SK-N-SH (cell line): ENCODE data around the gene ARAP1. TPM values are rescaled to one million over a fixed set of nuclear protein-coding genes. Genes with fewer than 3 reads are reported as not detected.

Experiments
- CTCF ChIA-PET: fragments of 300-600, 350-600 bp; formaldehyde crosslinking; extraction: SDS; loops from one replicate; lab custom pipeline; 2021; lab: Yijun Ruan, JAX
- POLR2A ChIA-PET: fragments of 350-600 bp; sonication (Branson Sonifier 250); formaldehyde crosslinking; extraction: SDS; loops from one replicate; lab custom pipeline; 2020; ENCODE audit warnings: antibody characterized with exemption, inconsistent platforms; lab: Yijun Ruan, JAX
- DNase-seq: peaks from one replicate; pipeline ENCODE4 v3.0.0; 2012
- H2AFZ ChIP-seq: fragments of 200-600 bp; sonication (generic); 2 replicates; pipeline ENCODE4 v1.8.1; 2016; ENCODE audit warnings: antibody characterized with exemption, mild to moderate bottlenecking, low read depth
- H3F3A ChIP-seq: fragments of 200-600 bp; sonication (generic); replicated peaks from 2 replicates; pipeline ENCODE3; 2016; ENCODE audit warnings: antibody characterized with exemption, mild to moderate bottlenecking; ENCODE audit not compliant: insufficient read depth
- H3K27ac ChIP-seq, 2 experiments: fragments of 200-500 bp in 1 of 2; fragments of 200-600 bp in 1 of 2; sonication (Bioruptor generic) in 1 of 2; sonication (generic), shearing (Covaris generic) in 1 of 2; 2 replicates each; pipeline versions ENCODE4 v1.5.1 to v1.6.1; 2014 to 2016; ENCODE audit warnings: low read depth in 2 of 2, inconsistent platforms in 1 of 2, low read length in 1 of 2, mild to moderate bottlenecking in 1 of 2, mixed read lengths in 1 of 2
- H3K27me3 ChIP-seq: fragments of 200-600 bp; sonication (generic), shearing (Covaris generic); 2 replicates; pipeline ENCODE4 v1.6.1; 2016; ENCODE audit warnings: mixed run types; ENCODE audit not compliant: insufficient read depth
- H3K36me3 ChIP-seq, 2 experiments: fragments of 200-500 bp in 1 of 2; fragments of 200-600 bp in 1 of 2; sonication (Bioruptor generic) in 1 of 2; sonication (generic) in 1 of 2; replicated peaks in 1 of 2; 2 replicates each; pipeline versions ENCODE3 to v1.5.1; 2014 to 2016; ENCODE audit warnings: low read length in 1 of 2, mild to moderate bottlenecking in 1 of 2; ENCODE audit not compliant: insufficient read depth in 2 of 2, control insufficient read depth in 1 of 2
- H3K4me1 ChIP-seq, 2 experiments: fragments of 200-500 bp in 1 of 2; fragments of 200-600 bp in 1 of 2; sonication (Bioruptor generic) in 1 of 2; sonication (generic), shearing (Covaris generic) in 1 of 2; 2 replicates each; pipeline versions ENCODE4 v1.5.1 to v1.6.1; 2014 to 2016; ENCODE audit warnings: low read depth in 1 of 2, low read length in 1 of 2, mixed run types in 1 of 2; ENCODE audit not compliant: insufficient read depth in 2 of 2, control insufficient read depth in 1 of 2
- H3K4me2 ChIP-seq: fragments of 200-600 bp; sonication (generic), shearing (Covaris generic); 2 replicates; pipeline ENCODE4 v1.6.1; 2017; ENCODE audit warnings: mixed run types
- H3K4me3 ChIP-seq, 2 experiments: fragments of 200-500 bp in 1 of 2; fragments of 200-600 bp in 1 of 2; sonication (Bioruptor generic) in 1 of 2; sonication (generic), shearing (Covaris generic) in 1 of 2; 2 replicates each; pipeline versions ENCODE4 v1.5.1 to v1.8.1; 2014 to 2016; ENCODE audit warnings: low read depth in 2 of 2, inconsistent platforms in 1 of 2, low read length in 1 of 2, mild to moderate bottlenecking in 1 of 2, mixed read lengths in 1 of 2, moderate library complexity in 1 of 2
- H3K79me2 ChIP-seq: fragments of 200-600 bp; sonication (generic); 2 replicates; pipeline ENCODE4 v1.8.1; 2017; ENCODE audit warnings: mild to moderate bottlenecking; ENCODE audit not compliant: insufficient read depth
- H3K9ac ChIP-seq: fragments of 200-600 bp; sonication (generic); 2 replicates; pipeline ENCODE4 v1.6.1; 2017; ENCODE audit warnings: mixed run types
- H3K9me2 ChIP-seq: fragments of 200-600 bp; sonication (generic); 2 replicates; pipeline ENCODE4 v1.6.1; 2017; ENCODE audit warnings: mixed run types
- H3K9me3 ChIP-seq: fragments of 200-600 bp; sonication (generic); 2 replicates; pipeline ENCODE4 v1.6.1; 2017; ENCODE audit warnings: mixed run types, mild to moderate bottlenecking, moderate library complexity
- H4K20me1 ChIP-seq: fragments of 200-600 bp; sonication (generic); 2 replicates; pipeline ENCODE4 v1.6.1; 2017; ENCODE audit warnings: mild to moderate bottlenecking, mixed run types; ENCODE audit not compliant: insufficient read depth
- CHD2 ChIP-seq: fragments of 150-350 bp; IDR thresholded peaks from 2 replicates; pipeline ENCODE4 v1.6.1; 2018; ENCODE audit warnings: low read length; ENCODE audit not compliant: partially characterized antibody
- ELF1 ChIP-seq: IDR thresholded peaks from 2 replicates; pipeline ENCODE4 v1.4.0; 2012
- FOXJ3 ChIP-seq: sonication (generic); formaldehyde crosslinking; IDR thresholded peaks from 2 replicates; pipeline ENCODE4 v1.5.1; 2020; ENCODE audit warnings: mild to moderate bottlenecking, missing genetic modification reagents
- GATA2 ChIP-seq: sonication (generic); formaldehyde crosslinking; IDR thresholded peaks from 2 replicates; pipeline ENCODE4 v1.5.0; 2020; ENCODE audit warnings: mild to moderate bottlenecking, missing genetic modification reagents
- JUND ChIP-seq: IDR thresholded peaks from 2 replicates; pipeline ENCODE4 v1.4.0; 2012
- MEF2A ChIP-seq: IDR thresholded peaks from 2 replicates; pipeline ENCODE4 v1.4.0; 2012; ENCODE audit warnings: low read depth, borderline replicate concordance
- NRF1 ChIP-seq: IDR thresholded peaks from 2 replicates; pipeline ENCODE4 v1.6.1; 2012; ENCODE audit warnings: low read depth, mild to moderate bottlenecking, low read length
- PBX3 ChIP-seq: IDR thresholded peaks from 2 replicates; pipeline ENCODE4; 2012
- POLR2AphosphoS5 ChIP-seq: IDR thresholded peaks from 2 replicates; pipeline ENCODE4 v1.6.1; 2012; ENCODE audit warnings: low read depth, low read length
- RCOR1 ChIP-seq: fragments of 150-350 bp; IDR thresholded peaks from 2 replicates; pipeline ENCODE4 v1.6.1; 2017; ENCODE audit warnings: antibody characterized with exemption, low read length
- RFX5 ChIP-seq: IDR thresholded peaks from 2 replicates; pipeline ENCODE4 v1.6.1; 2012; ENCODE audit warnings: mild to moderate bottlenecking, improper control_type of control experiment, low read length
- SMC3 ChIP-seq: IDR thresholded peaks from 2 replicates; pipeline ENCODE4 v1.6.1; 2012; ENCODE audit warnings: low read depth, low read length, improper control_type of control experiment
- TCF12 ChIP-seq: IDR thresholded peaks from 2 replicates; pipeline ENCODE4 v1.4.0; 2012
- ZBTB33 ChIP-seq: IDR thresholded peaks from 2 replicates; pipeline ENCODE4 v1.4.0; 2012; ENCODE audit warnings: low read depth, borderline replicate concordance
- WGBS: methylation state at CpG from one replicate; pipeline ENCODE4 v1.1.6; 2017; ENCODE audit warnings: low lambda C conversion rate; 5-methylcytosine and 5-hydroxymethylcytosine counted together
- polyA plus RNA-seq, 3 experiments: library from polyadenylated mRNA; depleted of rRNA; stranded (reverse); fragments of >200 nt; gene quantifications; 2 replicates each; pipeline ENCODE4 v1.2.3, GENCODE V29; 2012
- TF ChIP-seq, protein P1 (sequence below): fragments of 150-350 bp; IDR thresholded peaks from 2 replicates; pipeline ENCODE4 v1.6.1; 2016; ENCODE audit warnings: mild to moderate bottlenecking, low read depth, low read length
- TF ChIP-seq, protein P2 (sequence below): fragments of 150-350 bp; IDR thresholded peaks from 2 replicates; pipeline ENCODE4 v1.6.1; 2017; ENCODE audit warnings: antibody characterized with exemption, low read length, low read depth, borderline replicate concordance

Gene ARAP1
- polyA plus RNA-seq, 1 of the 3 experiments (the other 2 are of a cell fraction), result 56.6 TPM

DNA sequence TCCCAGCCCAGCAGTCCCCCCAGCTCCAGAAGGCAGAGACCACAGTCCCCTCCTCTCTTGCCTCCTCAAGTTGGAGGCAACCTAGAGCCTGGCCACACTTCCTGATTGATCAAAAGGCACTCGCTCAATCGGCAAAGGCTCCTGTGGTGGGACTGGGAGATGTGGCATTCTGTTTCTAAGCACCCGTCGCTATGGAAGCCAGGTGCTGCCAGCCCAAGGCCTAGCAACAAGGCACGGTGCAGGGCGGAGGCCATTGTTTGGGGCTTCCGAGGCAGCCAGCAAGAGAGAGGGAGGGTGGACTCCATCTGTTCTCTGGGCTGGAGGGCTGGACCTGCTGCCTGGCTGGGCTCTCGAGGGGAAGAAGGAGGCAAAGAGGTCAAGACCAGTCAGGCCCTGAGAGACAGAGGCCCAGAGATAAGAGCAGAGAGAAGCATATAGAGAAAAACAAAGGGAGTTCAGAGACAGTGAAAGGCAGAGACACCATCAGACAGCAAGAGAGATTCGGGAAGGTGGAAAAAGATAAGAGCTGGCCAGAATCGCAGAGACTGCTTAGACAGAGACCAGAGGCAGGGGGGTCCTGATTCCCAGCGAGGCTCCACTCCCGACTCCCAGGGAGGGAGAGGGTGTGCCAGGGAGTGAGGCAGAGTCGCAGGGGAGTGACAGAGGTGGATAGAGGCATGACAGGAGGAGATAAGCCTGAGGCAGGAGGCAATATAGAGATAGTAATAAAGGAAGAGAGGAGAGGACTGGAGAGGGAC lies 99.2 kb downstream of the ARAP1 start:
- Histone ChIP-seq H3K4me1 (peaks cover 0 to 43% of the 10 kb centered on the region in 2 experiments; a peak in 1 of 4 replicates), H3K27me3 (no peaks in the 10 kb centered on the region; the same call in 1 of the 2 replicates), H3K9ac (no peak overlapping the region), H3K4me3 (no peak overlapping the region), H3F3A (no peaks in the 10 kb centered on the region), H3K9me3 (no peaks in the 10 kb centered on the region), H3K4me2 (no peak overlapping the region), H3K9me2 (no peaks in the 10 kb centered on the region), H2AFZ (no peak overlapping the region), H3K27ac (no peak overlapping the region), H3K36me3 (no peaks in the 10 kb centered on the region), H4K20me1 (no peaks in the 10 kb centered on the region), H3K79me2 (no peaks in the 10 kb centered on the region)
- peak; percentile 63 for DNase-seq
- peak; percentile 50 for TF ChIP-seq GATA2 (CRISPR knock-in tag)
- no peak for TF ChIP-seq RFX5
- CTCF ChIA-PET, result interaction anchor here (1.3 to 18.2 kb wide), 9 partner anchors 9 to 182 kb away, joined by 3 to 276 read pairs (median 8); no protein-coding TSS in a partner anchor
- POLR2A ChIA-PET, result no interaction called here
- WGBS, result 60% methylated on average over 11 of the region's 13 CpGs

GRCh38 chr11:72652133-72652532 lies 100.1 kb downstream of the ARAP1 start:
- Histone ChIP-seq H3K9me2 (no peaks in the 10 kb centered on the region), H3K27me3 (no peaks in the 10 kb centered on the region), H3K9ac (no peak overlapping the region), H2AFZ (no peak overlapping the region), H3K79me2 (no peaks in the 10 kb centered on the region), H4K20me1 (no peaks in the 10 kb centered on the region), H3K36me3 (no peaks in the 10 kb centered on the region), H3K4me2 (no peak overlapping the region), H3K4me3 (no peak overlapping the region), H3K4me1 (peaks cover 0 to 35% of the 10 kb centered on the region in 2 experiments; a peak in 1 of 4 replicates), H3K27ac (no peak overlapping the region), H3F3A (no peaks in the 10 kb centered on the region), H3K9me3 (no peaks in the 10 kb centered on the region)
- POLR2A ChIA-PET, result no interaction called here
- CTCF ChIA-PET, result interaction anchor here (0.8 to 18.2 kb wide), 10 partner anchors 9 to 181 kb away, joined by 3 to 276 read pairs (median 4); no protein-coding TSS in a partner anchor
- TF ChIP-seq, protein P1, sequence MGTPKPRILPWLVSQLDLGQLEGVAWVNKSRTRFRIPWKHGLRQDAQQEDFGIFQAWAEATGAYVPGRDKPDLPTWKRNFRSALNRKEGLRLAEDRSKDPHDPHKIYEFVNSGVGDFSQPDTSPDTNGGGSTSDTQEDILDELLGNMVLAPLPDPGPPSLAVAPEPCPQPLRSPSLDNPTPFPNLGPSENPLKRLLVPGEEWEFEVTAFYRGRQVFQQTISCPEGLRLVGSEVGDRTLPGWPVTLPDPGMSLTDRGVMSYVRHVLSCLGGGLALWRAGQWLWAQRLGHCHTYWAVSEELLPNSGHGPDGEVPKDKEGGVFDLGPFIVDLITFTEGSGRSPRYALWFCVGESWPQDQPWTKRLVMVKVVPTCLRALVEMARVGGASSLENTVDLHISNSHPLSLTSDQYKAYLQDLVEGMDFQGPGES, result no peak
- TF ChIP-seq SMC3 (no peak), ELF1 (no peak), NRF1 (no peak), POLR2AphosphoS5 (no peak), FOXJ3 (no peak), RCOR1 (no peak), JUND (no peak), MEF2A (no peak), RFX5 (no peak), PBX3 (no peak), ZBTB33 (no peak), TCF12 (no peak), CHD2 (no peak)
- TF ChIP-seq, protein P2, sequence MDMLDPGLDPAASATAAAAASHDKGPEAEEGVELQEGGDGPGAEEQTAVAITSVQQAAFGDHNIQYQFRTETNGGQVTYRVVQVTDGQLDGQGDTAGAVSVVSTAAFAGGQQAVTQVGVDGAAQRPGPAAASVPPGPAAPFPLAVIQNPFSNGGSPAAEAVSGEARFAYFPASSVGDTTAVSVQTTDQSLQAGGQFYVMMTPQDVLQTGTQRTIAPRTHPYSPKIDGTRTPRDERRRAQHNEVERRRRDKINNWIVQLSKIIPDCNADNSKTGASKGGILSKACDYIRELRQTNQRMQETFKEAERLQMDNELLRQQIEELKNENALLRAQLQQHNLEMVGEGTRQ, result no peak
- no peak for DNase-seq
